BJ (cell line): ENCODE measurements around the gene OR2T12. TPM values are rescaled to one million over a fixed set of nuclear protein-coding genes. Genes with fewer than 3 reads are reported as not detected.
"Not testable (repeated sequence)": the region's sequence is repeated elsewhere in the genome, so short reads cannot be mapped to it uniquely, and the experiment has no call there.

ENCODE experiments used
- CTCF ChIA-PET: fragments of 350-600 bp; formaldehyde crosslinking; extraction: SDS; loops from one replicate; lab custom pipeline; 2021; ENCODE audit warnings: antibody characterized with exemption, inconsistent platforms; lab: Yijun Ruan, JAX
- POLR2A ChIA-PET: fragments of 300-600 bp; sonication (Branson Sonifier 250); formaldehyde crosslinking; extraction: SDS; loops from one replicate; lab custom pipeline; 2021; ENCODE audit warnings: antibody characterized with exemption; lab: Charles Lee
- DNase-seq: peaks from one replicate; pipeline ENCODE4 v3.0.0-alpha.2; 2011; ENCODE audit warnings: low read depth
- H3K27me3 ChIP-seq: 2 replicates; pipeline ENCODE4 v1.6.0; 2011; ENCODE audit warnings: low read length; ENCODE audit not compliant: control insufficient read depth, insufficient read depth
- H3K36me3 ChIP-seq: 2 replicates; pipeline ENCODE4 v1.5.1; 2011; ENCODE audit warnings: low read length; ENCODE audit not compliant: control insufficient read depth, insufficient read depth
- H3K4me3 ChIP-seq: 2 replicates; pipeline ENCODE4 v1.5.1; 2011; ENCODE audit warnings: low read depth, mild to moderate bottlenecking, control low read depth, low read length
- CTCF ChIP-seq: IDR thresholded peaks from 2 replicates; pipeline ENCODE4 v1.5.1; 2011; ENCODE audit warnings: low read depth, mild to moderate bottlenecking, control low read depth, inconsistent platforms, low read length, moderate library complexity; ENCODE audit not compliant: insufficient read depth
- polyA minus RNA-seq: library from RNA; depleted of rRNA, polyadenylated mRNA; stranded (reverse); fragments of >200 nt; gene quantifications from 2 replicates; pipeline ENCODE4 v1.2.3, GENCODE V29; 2011; rRNA and poly(A)+ RNA removed
- polyA plus RNA-seq: library from polyadenylated mRNA; depleted of rRNA; stranded (reverse); fragments of >200 nt; gene quantifications from 2 replicates; pipeline ENCODE4 v1.2.3, GENCODE V29; 2011; rRNA removed

OR2T12 gene
- polyA plus RNA-seq = not detected in 2 replicates
- polyA minus RNA-seq = not detected in 2 replicates

- no peaks in the 10 kb centered on the region for H3K27me3 ChIP-seq
- TF ChIP-seq CTCF = no peak
- no peak for DNase-seq
- no peak within 1 kb of the TSS for H3K4me3 ChIP-seq
- H3K36me3 ChIP-seq = no peaks in the 10 kb centered on the region
- ChIA-PET POLR2A (no interaction called here), CTCF (no interaction called here)
Observed at GRCh38 chr1:248303324-248303723, at the start of gene OR2T12. Gene OR2T12 (minus strand): TSS chr1:248303424. CDS start chr1:248295578, 7,846 bp downstream.

GRCh38 chr1:248348475-248348874 lies 45.3 kb upstream of the OR2T12 start, which contains the start of gene OR14C36:
Gene OR14C36 (plus strand): TSS chr1:248348775. CDS start chr1:248348775, 0 bp downstream.
- no peak for TF ChIP-seq CTCF
- ChIA-PET POLR2A (no interaction called here), CTCF (no interaction called here)
- no peak within 1 kb of the TSS for H3K4me3 ChIP-seq
- H3K27me3 ChIP-seq = no peaks in the 10 kb centered on the region
- DNase-seq = no peak
- no peaks in the 10 kb centered on the region for H3K36me3 ChIP-seq

GRCh38 chr1:248343451-248343850 lies 40.2 kb upstream of the OR2T12 start:
- CTCF ChIA-PET = no interaction called here
- H3K36me3 ChIP-seq = no peaks in the 10 kb centered on the region
- DNase-seq = no peak
- no peak overlapping the region for H3K4me3 ChIP-seq
- no peaks in the 10 kb centered on the region for H3K27me3 ChIP-seq
- POLR2A ChIA-PET = no interaction called here
- TF ChIP-seq CTCF = no peak

- Histone ChIP-seq H3K36me3 (no peaks in the 10 kb centered on the region), H3K27me3 (no peaks in the 10 kb centered on the region), H3K4me3 (no peak within 1 kb of the TSS)
- TF ChIP-seq CTCF = no peak
- no peak for DNase-seq
- POLR2A ChIA-PET = no interaction called here
- CTCF ChIA-PET = no interaction called here
Observed at GRCh38 chr1:248324468-248324867, 21.2 kb upstream of the OR2T12 start, which contains the start of gene OR2M7. Gene OR2M7 (minus strand): TSS chr1:248324568. CDS start chr1:248324568, 0 bp downstream.

- POLR2A ChIA-PET = no interaction called here
Observed at GRCh38 chr1:248316796-248317195, 13.6 kb upstream of the OR2T12 start.

GRCh38 chr1:248306740-248307139 lies 3.5 kb upstream of the OR2T12 start:
- CTCF ChIA-PET, H3K27me3 ChIP-seq, POLR2A ChIA-PET, H3K4me3 ChIP-seq, DNase-seq, H3K36me3 ChIP-seq: not testable (repeated sequence)

More at GRCh38 chr1:248316796-248317195, 13.6 kb upstream of the OR2T12 start:
- H3K4me3 ChIP-seq = no peak overlapping the region
- no peaks in the 10 kb centered on the region for H3K36me3 ChIP-seq
- CTCF ChIA-PET = no interaction called here
- no peak for TF ChIP-seq CTCF
- DNase-seq = no peak
- no peaks in the 10 kb centered on the region for H3K27me3 ChIP-seq
